OCI-LY1 (cell line): ENCODE data around the gene ADCYAP1R1.
"Not testable (repeated sequence)": the region's sequence is repeated elsewhere in the genome, so short reads cannot be mapped to it uniquely, and the experiment has no call there.

ENCODE experiments used
- H2AFZ ChIP-seq: fragments of 200-600 bp; sonication (generic), shearing (Covaris generic); 2 replicates; pipeline ENCODE4 v1.6.0; 2014; ENCODE audit warnings: antibody characterized with exemption, mild to moderate bottlenecking, low read length
- H3F3A ChIP-seq: fragments of 200-600 bp; sonication (generic), shearing (Covaris generic); 2 replicates; pipeline ENCODE4 v1.6.0; 2014; ENCODE audit warnings: mild to moderate bottlenecking, antibody characterized with exemption, low read length, moderate library complexity; ENCODE audit not compliant: insufficient read depth
- H3K27ac ChIP-seq: fragments of 200-600 bp; sonication (generic); 2 replicates; pipeline ENCODE4 v1.5.1; 2014; ENCODE audit warnings: low read length, mixed run types, mild to moderate bottlenecking, low read depth; ENCODE audit not compliant: poor library complexity, severe bottlenecking
- H3K27me3 ChIP-seq: fragments of 200-600 bp; sonication (generic); 2 replicates; pipeline ENCODE4 v1.6.0; 2014; ENCODE audit warnings: antibody characterized with exemption, mild to moderate bottlenecking, low read length, moderate library complexity; ENCODE audit not compliant: insufficient read depth
- H3K36me3 ChIP-seq: fragments of 200-600 bp; sonication (generic); 2 replicates; pipeline ENCODE4 v1.6.1; 2014; ENCODE audit warnings: mild to moderate bottlenecking, antibody characterized with exemption, low read length, moderate library complexity, mixed read lengths; ENCODE audit not compliant: insufficient read depth
- H3K4me1 ChIP-seq: fragments of 200-600 bp; sonication (generic); 2 replicates; pipeline ENCODE4 v1.5.1; 2014; ENCODE audit warnings: mild to moderate bottlenecking, low read length, moderate library complexity; ENCODE audit not compliant: insufficient read depth, severe bottlenecking
- H3K4me2 ChIP-seq: fragments of 200-600 bp; sonication (generic), shearing (Covaris generic); 2 replicates; pipeline ENCODE4 v1.6.1; 2014; ENCODE audit warnings: low read length
- H3K4me3 ChIP-seq: fragments of 200-600 bp; sonication (generic); 2 replicates; pipeline ENCODE4 v1.5.1; 2014; ENCODE audit warnings: low read length, low read depth, mild to moderate bottlenecking, mixed read lengths; ENCODE audit not compliant: poor library complexity, severe bottlenecking
- H3K79me2 ChIP-seq: fragments of 200-600 bp; shearing (Covaris generic); 2 replicates; pipeline ENCODE4 v1.6.1; 2016; ENCODE audit warnings: mixed run types, low read length, mixed read lengths; ENCODE audit not compliant: insufficient read depth
- H3K9ac ChIP-seq: fragments of 200-600 bp; sonication (generic), shearing (Covaris generic); 2 replicates; pipeline ENCODE4 v1.6.1; 2014; ENCODE audit warnings: mild to moderate bottlenecking, low read length, mixed read lengths
- H3K9me2 ChIP-seq: fragments of 200-600 bp; sonication (generic), shearing (Covaris generic); 2 replicates; pipeline ENCODE4 v1.6.1; 2014; ENCODE audit warnings: low read depth, mild to moderate bottlenecking, low read length, mixed read lengths
- H3K9me3 ChIP-seq: fragments of 200-600 bp; shearing (Covaris generic); 2 replicates; pipeline ENCODE4 v1.6.1; 2014; ENCODE audit warnings: low read length, mixed read lengths
- H4K20me1 ChIP-seq: fragments of 200-600 bp; sonication (generic), shearing (Covaris generic); 2 replicates; pipeline ENCODE4 v1.6.0; 2016; ENCODE audit warnings: mild to moderate bottlenecking, low read length; ENCODE audit not compliant: insufficient read depth
- CTCF ChIP-seq: fragments of 200-600 bp; sonication (generic), shearing (Covaris generic); IDR thresholded peaks from 2 replicates; pipeline ENCODE4 v1.5.1; 2017; ENCODE audit warnings: mild to moderate bottlenecking, antibody characterized with exemption, low read length, moderate library complexity, mixed read lengths
- EZH2 ChIP-seq: fragments of 200-600 bp; sonication (generic), shearing (Covaris generic); IDR thresholded peaks from 2 replicates; pipeline ENCODE4 v1.8.0; 2017; ENCODE audit warnings: borderline replicate concordance, mixed run types, mild to moderate bottlenecking, antibody characterized with exemption, low read length, moderate library complexity, mixed read lengths

The ADCYAP1R1 gene

GRCh38 chr7:31146538-31146937, 94.4 kb downstream of the ADCYAP1R1 start:
- Histone ChIP-seq H3K4me2 (no peak overlapping the region), H4K20me1 (no peaks in the 10 kb centered on the region), H3K27ac (no peak overlapping the region), H3K9me2 (no peaks in the 10 kb centered on the region), H3K36me3 (no peaks in the 10 kb centered on the region), H2AFZ (no peak overlapping the region), H3K4me3 (no peak overlapping the region), H3K9ac (no peak overlapping the region), H3F3A (no peaks in the 10 kb centered on the region), H3K27me3 (no peaks in the 10 kb centered on the region), H3K9me3 (no peaks in the 10 kb centered on the region), H3K79me2 (no peaks in the 10 kb centered on the region), H3K4me1 (no peaks in the 10 kb centered on the region)
- TF ChIP-seq EZH2 (no peak), CTCF (no peak)

- Histone ChIP-seq H2AFZ (no peak overlapping the region), H3K4me1 (no peaks in the 10 kb centered on the region), H3K9me3 (no peaks in the 10 kb centered on the region), H3K36me3 (no peaks in the 10 kb centered on the region), H3F3A (no peaks in the 10 kb centered on the region), H3K27ac (no peak overlapping the region), H3K4me3 (no peak overlapping the region), H3K79me2 (no peaks in the 10 kb centered on the region), H3K27me3 (no peaks in the 10 kb centered on the region), H3K4me2 (no peak overlapping the region), H3K9ac (no peak overlapping the region), H4K20me1 (no peaks in the 10 kb centered on the region), H3K9me2 (no peaks in the 10 kb centered on the region)
- TF ChIP-seq EZH2 (no peak), CTCF (no peak)
Observed at GRCh38 chr7:31151849-31152248, 99.7 kb downstream of the ADCYAP1R1 start.

GRCh38 chr7:31153318-31153717, 101.2 kb downstream of the ADCYAP1R1 start:
- not testable (repeated sequence) for H3F3A ChIP-seq, H3K27ac ChIP-seq, H3K27me3 ChIP-seq, H3K4me1 ChIP-seq, H3K9me3 ChIP-seq, H3K4me3 ChIP-seq, H3K9me2 ChIP-seq, H2AFZ ChIP-seq, H3K79me2 ChIP-seq, H3K9ac ChIP-seq, H4K20me1 ChIP-seq, H3K36me3 ChIP-seq, H3K4me2 ChIP-seq

GRCh38 chr7:31160941-31161340, 108.8 kb downstream of the ADCYAP1R1 start:
- Histone ChIP-seq H3K4me3 (no peak overlapping the region), H3K79me2 (no peaks in the 10 kb centered on the region), H3K27me3 (no peaks in the 10 kb centered on the region), H3K9me3 (no peaks in the 10 kb centered on the region), H3K9me2 (no peaks in the 10 kb centered on the region), H3K4me2 (no peak overlapping the region), H3F3A (no peaks in the 10 kb centered on the region), H4K20me1 (no peaks in the 10 kb centered on the region), H3K4me1 (no peaks in the 10 kb centered on the region), H3K36me3 (no peaks in the 10 kb centered on the region), H3K9ac (no peak overlapping the region), H3K27ac (no peak overlapping the region), H2AFZ (no peak overlapping the region)
- TF ChIP-seq CTCF (no peak), EZH2 (no peak)
